ENCODE measurements around the gene PTGER3.
"Not testable (repeated sequence)": the region's sequence is repeated elsewhere in the genome, so short reads cannot be mapped to it uniquely, and the experiment has no call there.

Gene PTGER3

GRCh38 chr1:71014178-71014579, 33.4 kb downstream of the PTGER3 start:
- no peak for DNase-seq

GRCh38 chr1:71002709-71003475, 44.7 kb downstream of the PTGER3 start:
- DNase-seq: no peak

- no peak for DNase-seq
Observed at GRCh38 chr1:71001624-71002023, 46.0 kb downstream of the PTGER3 start.

- no peak for DNase-seq
Observed at GRCh38 chr1:70997793-70998192, 49.8 kb downstream of the PTGER3 start.

- DNase-seq: no peak
Observed at GRCh38 chr1:70994753-70995268, 52.8 kb downstream of the PTGER3 start.

GRCh38 chr1:70993798-70994197, 53.8 kb downstream of the PTGER3 start:
- DNase-seq: no peak

GRCh38 chr1:70992521-70992920, 55.1 kb downstream of the PTGER3 start:
- no peak for DNase-seq

GRCh38 chr1:70990469-70991253, 57.0 kb downstream of the PTGER3 start:
- DNase-seq: no peak

GRCh38 chr1:70987497-70987896, 60.1 kb downstream of the PTGER3 start:
- no peak for DNase-seq

- not testable (repeated sequence) for DNase-seq
Observed at GRCh38 chr1:70985776-70986225, 61.8 kb downstream of the PTGER3 start.

GRCh38 chr1:70985278-70985677, 62.3 kb downstream of the PTGER3 start:
- not testable (repeated sequence) for DNase-seq

GRCh38 chr1:70980361-70980760, 67.3 kb downstream of the PTGER3 start:
- no peak for DNase-seq

- DNase-seq: no peak
Observed at GRCh38 chr1:70979881-70980280, 67.7 kb downstream of the PTGER3 start.

- no peak for DNase-seq
Observed at GRCh38 chr1:70979313-70979712, 68.3 kb downstream of the PTGER3 start.

GRCh38 chr1:70978623-70979022, 69.0 kb downstream of the PTGER3 start:
- DNase-seq: peak in 2 of 58 donors; percentile 1

GRCh38 chr1:70977575-70977974, 70.0 kb downstream of the PTGER3 start:
- no peak for DNase-seq

- DNase-seq: no peak
Observed at GRCh38 chr1:70977041-70977440, 70.6 kb downstream of the PTGER3 start.

GRCh38 chr1:70973754-70974153, 73.9 kb downstream of the PTGER3 start:
- no peak for DNase-seq

GRCh38 chr1:70970407-70970806, 77.2 kb downstream of the PTGER3 start:
- no peak for DNase-seq

GRCh38 chr1:70966018-70966638, 81.5 kb downstream of the PTGER3 start:
- DNase-seq: no peak

GRCh38 chr1:70963374-70963773, 84.2 kb downstream of the PTGER3 start:
- no peak for DNase-seq

Data from anterior cingulate cortex (tissue), 58 donors.